OCI-LY1 (cell line): ENCODE measurements around the gene FYCO1.

Experiments used
- EZH2 ChIP-seq: fragments of 200-600 bp; sonication (generic), shearing (Covaris generic); IDR thresholded peaks from 2 replicates; pipeline ENCODE4 v1.8.0; 2017; ENCODE audit warnings: borderline replicate concordance, mixed run types, mild to moderate bottlenecking, antibody characterized with exemption, low read length, moderate library complexity, mixed read lengths
- TF ChIP-seq, protein P1 (sequence below): fragments of 200-600 bp; sonication (generic), shearing (Covaris generic); IDR thresholded peaks from 2 replicates; pipeline ENCODE4 v1.5.1; 2017; ENCODE audit warnings: mild to moderate bottlenecking, antibody characterized with exemption, low read length, moderate library complexity, mixed read lengths

DNA sequence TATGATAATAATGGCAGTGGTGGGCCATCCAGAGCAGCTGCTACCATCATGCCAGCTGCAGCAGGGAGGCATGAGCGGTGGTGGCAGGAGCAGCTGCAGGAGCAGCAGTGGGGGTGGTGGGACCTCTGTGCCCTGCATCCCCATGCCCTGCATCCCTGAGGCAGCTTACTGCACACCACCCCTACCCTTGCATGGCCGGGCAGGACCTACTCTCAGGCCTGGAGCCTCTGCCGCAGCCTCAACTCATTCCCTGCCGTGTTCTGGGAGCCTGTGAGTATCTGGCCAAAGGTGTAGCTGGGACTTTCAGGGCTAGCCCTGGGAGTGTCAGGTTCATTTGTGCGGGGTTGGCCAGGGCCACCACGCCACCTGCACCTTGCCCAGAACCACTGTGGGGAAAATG lies 35.0 kb upstream of the FYCO1 start:
- TF ChIP-seq, protein P1, sequence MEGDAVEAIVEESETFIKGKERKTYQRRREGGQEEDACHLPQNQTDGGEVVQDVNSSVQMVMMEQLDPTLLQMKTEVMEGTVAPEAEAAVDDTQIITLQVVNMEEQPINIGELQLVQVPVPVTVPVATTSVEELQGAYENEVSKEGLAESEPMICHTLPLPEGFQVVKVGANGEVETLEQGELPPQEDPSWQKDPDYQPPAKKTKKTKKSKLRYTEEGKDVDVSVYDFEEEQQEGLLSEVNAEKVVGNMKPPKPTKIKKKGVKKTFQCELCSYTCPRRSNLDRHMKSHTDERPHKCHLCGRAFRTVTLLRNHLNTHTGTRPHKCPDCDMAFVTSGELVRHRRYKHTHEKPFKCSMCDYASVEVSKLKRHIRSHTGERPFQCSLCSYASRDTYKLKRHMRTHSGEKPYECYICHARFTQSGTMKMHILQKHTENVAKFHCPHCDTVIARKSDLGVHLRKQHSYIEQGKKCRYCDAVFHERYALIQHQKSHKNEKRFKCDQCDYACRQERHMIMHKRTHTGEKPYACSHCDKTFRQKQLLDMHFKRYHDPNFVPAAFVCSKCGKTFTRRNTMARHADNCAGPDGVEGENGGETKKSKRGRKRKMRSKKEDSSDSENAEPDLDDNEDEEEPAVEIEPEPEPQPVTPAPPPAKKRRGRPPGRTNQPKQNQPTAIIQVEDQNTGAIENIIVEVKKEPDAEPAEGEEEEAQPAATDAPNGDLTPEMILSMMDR = no peak
- no peak for TF ChIP-seq EZH2
